Ecto neural progenitor cell (in vitro differentiated cells): ENCODE measurements around the gene RTN4R.

Source experiments
- DNase-seq: peaks from one replicate; pipeline ENCODE4 v3.0.0-alpha.2; 2018; ENCODE audit warnings: low spot score

RTN4R gene

GRCh38 chr22:20216863-20217499 is 51.1 kb downstream of the RTN4R start:
- no peak for DNase-seq

- DNase-seq = no peak
Observed at GRCh38 chr22:20215742-20216141, 52.4 kb downstream of the RTN4R start.

- no peak for DNase-seq
Observed at GRCh38 chr22:20214853-20215252, 53.3 kb downstream of the RTN4R start.

- DNase-seq = no peak
Observed at GRCh38 chr22:20213833-20214708, 54.0 kb downstream of the RTN4R start.

GRCh38 chr22:20212754-20213699 is 55.1 kb downstream of the RTN4R start:
- DNase-seq = no peak

- DNase-seq = no peak
Observed at GRCh38 chr22:20211997-20212753, 55.9 kb downstream of the RTN4R start.

- no peak for DNase-seq
Observed at GRCh38 chr22:20211409-20211996, 56.6 kb downstream of the RTN4R start.

GRCh38 chr22:20210473-20211059 is 57.6 kb downstream of the RTN4R start:
- no peak for DNase-seq

- DNase-seq = no peak
Observed at GRCh38 chr22:20209761-20210250, 58.3 kb downstream of the RTN4R start.

- no peak for DNase-seq
Observed at GRCh38 chr22:20208713-20209310, 59.3 kb downstream of the RTN4R start.

GRCh38 chr22:20207277-20208025 is 60.7 kb downstream of the RTN4R start:
- DNase-seq = no peak

GRCh38 chr22:20206709-20207215 is 61.4 kb downstream of the RTN4R start:
- DNase-seq = no peak

GRCh38 chr22:20205964-20206708 is 62.0 kb downstream of the RTN4R start:
- DNase-seq = no peak

GRCh38 chr22:20205464-20205963 is 62.6 kb downstream of the RTN4R start:
- DNase-seq = no peak

GRCh38 chr22:20204806-20205205 is 63.3 kb downstream of the RTN4R start:
- no peak for DNase-seq

- DNase-seq = no peak
Observed at GRCh38 chr22:20204311-20204710, 63.8 kb downstream of the RTN4R start.

- DNase-seq = peak; percentile 82
Observed at GRCh38 chr22:20203552-20204201, 64.4 kb downstream of the RTN4R start.

GRCh38 chr22:20203142-20203551 is 65.0 kb downstream of the RTN4R start:
- no peak for DNase-seq
